ENCODE results near the gene VDAC1. TPM values are rescaled to one million over a fixed set of nuclear protein-coding genes. Genes with fewer than 3 reads are reported as not detected.

VDAC1 gene
- total and polyA plus RNA-seq, 2 of the 8 experiments (the other 6 are each of a cell fraction or from before 2014, with no cell fraction given): 111 to 301 TPM

DNA sequence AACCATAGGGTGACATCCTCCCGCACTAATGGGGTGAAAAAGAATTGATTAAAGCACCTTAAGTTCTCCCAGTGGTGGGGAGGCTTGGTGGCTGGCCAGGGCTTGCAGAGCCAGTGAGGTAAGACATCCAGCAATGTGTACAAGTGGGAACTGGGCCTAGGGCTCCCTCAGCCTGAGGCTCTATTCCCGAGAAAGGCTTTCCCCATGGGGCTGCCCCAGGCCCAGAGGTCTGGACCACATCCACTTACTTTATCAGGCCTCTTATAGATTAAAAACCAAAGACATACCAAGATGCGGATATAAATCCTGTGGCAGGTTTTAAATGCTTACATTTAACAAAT lies 71.6 kb downstream of the VDAC1 start:
- POLR2A ChIA-PET (ENCODE audit: partially characterized antibody): no interaction called here
- no peaks in the 10 kb centered on the region for H4K20me1 ChIP-seq (replicated peaks in 1 of 2; ENCODE audit: control insufficient read depth in 1 of 2, insufficient read depth in 2 of 2, low read length in 2 of 2)
- no peak overlapping the region for H4K5ac ChIP-seq (ENCODE audit: insufficient read length, low read depth, low read length)
- no peak overlapping the region for H2BK5ac ChIP-seq (ENCODE audit: low read depth, low read length)
- no peaks in the 10 kb centered on the region for H3K79me1 ChIP-seq (ENCODE audit: low read depth, low read length)
- H3K56ac ChIP-seq (replicated peaks; ENCODE audit: insufficient read length, low read depth, low read length): no peak overlapping the region
- H3K9ac ChIP-seq (replicated peaks in 1 of 4; ENCODE audit: extremely low read depth in 1 of 4, low read depth in 3 of 4, low read length in 3 of 4): no peak overlapping the region
- no peak overlapping the region for H2BK120ac ChIP-seq (replicated peaks; ENCODE audit: low read depth, low read length)
- no peak overlapping the region for H2BK20ac ChIP-seq (ENCODE audit: low read length)
- H3K23me2 ChIP-seq (ENCODE audit: low read depth, low read length): peaks cover 1% of the 10 kb centered on the region; the same call in 1 of the 2 replicates
- no peaks in the 10 kb centered on the region for H3K36me3 ChIP-seq (ENCODE audit: control insufficient read depth in 2 of 4, insufficient read depth in 4 of 4, low read length in 3 of 4)
- no peak overlapping the region for H3K14ac ChIP-seq (ENCODE audit: insufficient read length)
- WGBS, 2 experiments (ENCODE audit: extremely low coverage in 1 of 2, insufficient coverage in 1 of 2, insufficient read length in 1 of 2, insufficient replicate concordance in 2 of 2, low coverage in 1 of 2, low lambda C conversion rate in 2 of 2, missing lambda C conversion rate in 1 of 2): 96% methylated on average over 3 of the region's 3 CpGs; no CpG with 5 or more reads in 1 of the 2 experiments
- FAIRE-seq (no peak), DNase-seq (ENCODE audit: low read depth in 1 of 2, low spot score in 2 of 2) (no peak)
- H3K79me2 ChIP-seq (ENCODE audit: control insufficient read depth in 1 of 2, insufficient read depth in 2 of 2, low read length in 2 of 2): no peaks in the 10 kb centered on the region
- H3K4me3 ChIP-seq (ENCODE audit: extremely low read depth in 1 of 4, insufficient read depth in 2 of 4, low read depth in 3 of 4, low read length in 4 of 4): no peak overlapping the region
- H4K91ac ChIP-seq (replicated peaks; ENCODE audit: insufficient read length, low read length): no peak overlapping the region
- peaks cover 0 to 4% of the 10 kb centered on the region in 2 experiments; a peak in 1 of 4 replicates for H3K9me3 ChIP-seq (ENCODE audit: insufficient read depth in 2 of 2, low read depth in 1 of 2, low read length in 1 of 2)
- H3K18ac ChIP-seq (ENCODE audit: extremely low read depth, low read length): no peak overlapping the region
- no peaks in the 10 kb centered on the region; a peak in 1 of 7 replicates for H3K27me3 ChIP-seq (replicated peaks in 1 of 4; ENCODE audit: control insufficient read depth in 3 of 4, extremely low read depth in 1 of 4, insufficient read depth in 3 of 4, low read length in 3 of 4)
- H2BK15ac ChIP-seq (ENCODE audit: low read length): no peak overlapping the region
- CTCF ChIA-PET (ENCODE audit: partially characterized antibody): no interaction called here
- H3K4ac ChIP-seq (replicated peaks; ENCODE audit: insufficient read length, low read depth, low read length): no peak overlapping the region
- no peak overlapping the region for H4K8ac ChIP-seq (ENCODE audit: extremely low read depth, insufficient read depth, low read length)
- H3K4me2 ChIP-seq (ENCODE audit: insufficient read depth in 1 of 2, low read depth in 2 of 2, low read length in 2 of 2): no peak overlapping the region
- H3K23ac ChIP-seq (ENCODE audit: insufficient read length): no peak overlapping the region
- no peak overlapping the region for H3K27ac ChIP-seq (ENCODE audit: low read depth, low read length)
- H2AFZ ChIP-seq (ENCODE audit: low read length): no peak overlapping the region
- no peak overlapping the region for H2BK12ac ChIP-seq (ENCODE audit: low read depth, low read length)
- TF ChIP-seq NANOG (IDR thresholded peaks at IDR 0.05; ENCODE audit: insufficient read depth, low read depth, low read length, poor library complexity, severe bottlenecking) (no peak), CBX8 (IDR thresholded peaks at IDR 0.05; ENCODE audit: borderline replicate concordance, low read depth, low read length) (no peak)
- no peaks in the 10 kb centered on the region; a peak in 1 of 7 replicates for H3K4me1 ChIP-seq (replicated peaks in 1 of 4; ENCODE audit: control insufficient read depth in 3 of 4, insufficient read depth in 4 of 4, low read length in 3 of 4)
- H2AK5ac ChIP-seq (ENCODE audit: low read depth, low read length): no peak overlapping the region

All from H1 (cell line).